DND-41 (cell line): ENCODE measurements around the gene NFE2L1.

Source experiments
- EZH2 ChIP-seq: IDR thresholded peaks from 3 replicates; pipeline ENCODE4 v1.6.1; 2012; ENCODE audit warnings: borderline replicate concordance, low read depth, mild to moderate bottlenecking, moderate library complexity, low read length, inconsistent platforms; ENCODE audit not compliant: severe bottlenecking
- TF ChIP-seq, protein P1 (sequence below): IDR thresholded peaks from 2 replicates; pipeline ENCODE4 v1.5.1; 2012; ENCODE audit warnings: borderline replicate concordance, low read length, moderate library complexity, mild to moderate bottlenecking; ENCODE audit not compliant: poor library complexity, severe bottlenecking; ENCODE audit errors: extremely low read depth

DNA sequence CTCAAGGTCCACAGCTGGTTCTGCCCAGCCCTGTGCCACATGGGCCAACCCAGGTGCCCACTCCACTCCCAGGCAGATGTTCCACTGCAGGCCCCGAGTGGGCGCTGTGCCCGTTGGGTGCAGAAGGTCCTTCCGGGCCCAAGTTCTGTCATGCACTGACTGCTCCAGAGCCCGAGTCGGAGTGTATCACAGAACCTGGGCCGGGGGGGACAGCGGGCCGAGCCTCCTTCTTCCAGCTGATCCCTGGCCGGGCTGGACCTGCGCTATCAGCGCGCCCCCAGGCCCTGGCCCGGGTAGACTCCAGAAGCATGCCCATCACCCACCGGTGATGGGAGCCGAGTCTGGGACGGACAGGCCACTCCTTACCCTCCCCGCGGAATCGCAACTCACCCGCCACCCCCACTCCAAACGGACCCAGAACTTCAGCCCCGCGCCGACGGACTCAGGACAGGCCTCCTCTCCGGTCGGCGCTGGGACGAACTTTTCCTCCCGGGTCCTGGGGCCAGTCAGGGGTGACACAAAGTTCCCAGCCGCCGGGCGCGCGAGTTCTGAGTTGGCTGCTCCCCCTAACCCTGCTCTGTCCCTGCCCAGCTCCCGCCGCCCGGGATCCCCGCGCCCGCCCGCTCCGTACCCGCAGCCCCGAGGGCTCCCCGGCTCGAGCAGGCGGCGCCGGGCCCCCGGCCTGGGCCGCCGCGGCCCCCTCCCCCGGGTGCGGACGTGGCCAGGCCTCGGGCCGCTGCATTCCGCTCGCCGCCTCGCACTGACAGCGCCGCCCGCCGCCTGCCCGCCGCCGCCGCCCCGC is 10.9 kb upstream of the NFE2L1 start, which contains the start of gene COPZ2:
- TF ChIP-seq, protein P1, sequence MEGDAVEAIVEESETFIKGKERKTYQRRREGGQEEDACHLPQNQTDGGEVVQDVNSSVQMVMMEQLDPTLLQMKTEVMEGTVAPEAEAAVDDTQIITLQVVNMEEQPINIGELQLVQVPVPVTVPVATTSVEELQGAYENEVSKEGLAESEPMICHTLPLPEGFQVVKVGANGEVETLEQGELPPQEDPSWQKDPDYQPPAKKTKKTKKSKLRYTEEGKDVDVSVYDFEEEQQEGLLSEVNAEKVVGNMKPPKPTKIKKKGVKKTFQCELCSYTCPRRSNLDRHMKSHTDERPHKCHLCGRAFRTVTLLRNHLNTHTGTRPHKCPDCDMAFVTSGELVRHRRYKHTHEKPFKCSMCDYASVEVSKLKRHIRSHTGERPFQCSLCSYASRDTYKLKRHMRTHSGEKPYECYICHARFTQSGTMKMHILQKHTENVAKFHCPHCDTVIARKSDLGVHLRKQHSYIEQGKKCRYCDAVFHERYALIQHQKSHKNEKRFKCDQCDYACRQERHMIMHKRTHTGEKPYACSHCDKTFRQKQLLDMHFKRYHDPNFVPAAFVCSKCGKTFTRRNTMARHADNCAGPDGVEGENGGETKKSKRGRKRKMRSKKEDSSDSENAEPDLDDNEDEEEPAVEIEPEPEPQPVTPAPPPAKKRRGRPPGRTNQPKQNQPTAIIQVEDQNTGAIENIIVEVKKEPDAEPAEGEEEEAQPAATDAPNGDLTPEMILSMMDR, result peak; percentile 13
- TF ChIP-seq EZH2, result no peak
